Measurements from ENCODE around the gene LRRC28. TPM values are rescaled to one million over a fixed set of nuclear protein-coding genes. Genes with fewer than 3 reads are reported as not detected.

Gene LRRC28
- polyA plus RNA-seq, 1 of the 3 experiments (the other 2 are of a cell fraction): 15.2 TPM

- H3K4me2 ChIP-seq: no peak overlapping the region
- H3K27me3 ChIP-seq (ENCODE audit: insufficient read depth): no peaks in the 10 kb centered on the region
- peaks cover 18 to 19% of the 10 kb centered on the region in 2 experiments for H3K4me1 ChIP-seq (ENCODE audit: control insufficient read depth in 1 of 2, insufficient read depth in 2 of 2, low read depth in 1 of 2, low read length in 1 of 2)
- no peak overlapping the region for H3K27ac ChIP-seq (ENCODE audit: low read depth in 2 of 2, low read length in 1 of 2)
- TF ChIP-seq RFX5 (IDR thresholded peaks at IDR 0.05; ENCODE audit: low read length): no peak
- no peak for TF ChIP-seq USF1 (IDR thresholded peaks at IDR 0.05; ENCODE audit: borderline replicate concordance, low read depth)
- no peak for TF ChIP-seq MXI1 (IDR thresholded peaks at IDR 0.05; ENCODE audit: low read depth, low read length)
- TF ChIP-seq FOXM1 (IDR thresholded peaks at IDR 0.05; ENCODE audit: low read depth): no peak
- TF ChIP-seq YY1 (IDR thresholded peaks at IDR 0.05; ENCODE audit: low read depth): no peak
- no peak for TF ChIP-seq ELF1 (IDR thresholded peaks at IDR 0.05)
- no peak for TF ChIP-seq TCF12 (IDR thresholded peaks at IDR 0.05)
- TF ChIP-seq EP300 (IDR thresholded peaks at IDR 0.05; ENCODE audit: borderline replicate concordance in 1 of 2, low read depth in 1 of 2, low read length in 1 of 2): no peak
- no peak for TF ChIP-seq NFIC (IDR thresholded peaks at IDR 0.05; ENCODE audit: borderline replicate concordance)
- no peak for TF ChIP-seq ZBTB33 (IDR thresholded peaks at IDR 0.05; ENCODE audit: borderline replicate concordance, low read depth)
- TF ChIP-seq TEAD4 (IDR thresholded peaks at IDR 0.05; ENCODE audit: borderline replicate concordance, insufficient read depth): no peak
- no peak for TF ChIP-seq POLR2AphosphoS5 (IDR thresholded peaks at IDR 0.05; ENCODE audit: low read depth, low read length)
- no peak for TF ChIP-seq RCOR1 (IDR thresholded peaks at IDR 0.05; ENCODE audit: low read length)
- no peak for TF ChIP-seq CTCF (IDR thresholded peaks at IDR 0.05)
- no peak for TF ChIP-seq FOXJ3 (CRISPR knock-in tag; IDR thresholded peaks at IDR 0.05)
- TF ChIP-seq FOSL2 (IDR thresholded peaks at IDR 0.05; ENCODE audit: borderline replicate concordance, low read depth): no peak
- TF ChIP-seq TAF1 (IDR thresholded peaks at IDR 0.05; ENCODE audit: borderline replicate concordance, low read depth, low read length): no peak
- TF ChIP-seq RAD21 (IDR thresholded peaks at IDR 0.05; ENCODE audit: low read length): no peak
- TF ChIP-seq REST (IDR thresholded peaks at IDR 0.05; ENCODE audit: low read depth, low read length): no peak
- no peak for TF ChIP-seq IRF3 (IDR thresholded peaks at IDR 0.05; ENCODE audit: low read depth, low read length)
- WGBS (ENCODE audit: low lambda C conversion rate): 87% methylated on average over 9 of the region's 12 CpGs
- H3K9ac ChIP-seq: no peak overlapping the region
- no peaks in the 10 kb centered on the region for H3K9me2 ChIP-seq
- H2AFZ ChIP-seq (ENCODE audit: low read depth): no peak overlapping the region
- H4K20me1 ChIP-seq (ENCODE audit: insufficient read depth): no peaks in the 10 kb centered on the region
- POLR2A ChIA-PET: no interaction called here
- H3K4me3 ChIP-seq (ENCODE audit: low read depth in 2 of 2, low read length in 1 of 2): no peak overlapping the region
- peaks cover 7% of the 10 kb centered on the region for H3F3A ChIP-seq (replicated peaks; ENCODE audit: insufficient read depth)
- H3K9me3 ChIP-seq: no peaks in the 10 kb centered on the region
- no peaks in the 10 kb centered on the region for H3K36me3 ChIP-seq (replicated peaks in 1 of 2; ENCODE audit: control insufficient read depth in 1 of 2, insufficient read depth in 2 of 2, low read length in 1 of 2)
- no peak for DNase-seq
- CTCF ChIA-PET: interaction anchor here (0.7 to 1.1 kb wide), 2 partner anchors 21 to 133 kb away, joined by 3 read pairs; no protein-coding TSS in a partner anchor
- H3K79me2 ChIP-seq (ENCODE audit: insufficient read depth): no peaks in the 10 kb centered on the region
Measured at GRCh38 chr15:99406120-99406519, 154.8 kb downstream of the LRRC28 start.
